Stimulated activated CD8-positive, alpha-beta memory T cell treated with anti-CD3 and anti-CD28 coated beads, Interleukin-4, amount 100 ng/mL, for 1 hour (primary cell): Measurements from ENCODE around the gene ILDR1.

Experiments used
- DNase-seq, 2 donors: peaks; one replicate each; pipeline ENCODE4 v3.0.0-alpha.2; 2020; ENCODE audit warnings: low read depth in 2 of 2, low spot score in 1 of 2

The ILDR1 gene

GRCh38 chr3:122019493-122019892, 2.6 kb downstream of the ILDR1 start:
- DNase-seq = no peak

DNA sequence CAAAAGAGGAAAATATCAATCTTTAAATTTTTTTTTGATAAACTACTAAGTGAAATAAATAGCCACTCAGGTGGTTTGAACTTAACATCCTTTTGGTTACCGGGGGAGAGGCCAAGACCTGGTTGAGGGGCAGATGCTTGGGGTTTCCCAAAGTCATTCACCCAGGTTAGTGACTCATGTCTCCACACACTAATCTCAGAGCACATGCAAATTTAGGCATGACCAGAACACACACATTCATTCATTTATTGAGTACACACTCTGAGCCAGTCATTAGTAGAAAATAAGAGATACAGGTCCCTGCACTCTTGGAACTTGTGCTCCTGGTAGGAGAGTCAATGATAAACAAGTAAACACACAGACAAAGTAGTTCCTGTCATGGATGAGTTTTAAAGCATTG, 7.3 kb downstream of the ILDR1 start:
- no peak for DNase-seq

DNA sequence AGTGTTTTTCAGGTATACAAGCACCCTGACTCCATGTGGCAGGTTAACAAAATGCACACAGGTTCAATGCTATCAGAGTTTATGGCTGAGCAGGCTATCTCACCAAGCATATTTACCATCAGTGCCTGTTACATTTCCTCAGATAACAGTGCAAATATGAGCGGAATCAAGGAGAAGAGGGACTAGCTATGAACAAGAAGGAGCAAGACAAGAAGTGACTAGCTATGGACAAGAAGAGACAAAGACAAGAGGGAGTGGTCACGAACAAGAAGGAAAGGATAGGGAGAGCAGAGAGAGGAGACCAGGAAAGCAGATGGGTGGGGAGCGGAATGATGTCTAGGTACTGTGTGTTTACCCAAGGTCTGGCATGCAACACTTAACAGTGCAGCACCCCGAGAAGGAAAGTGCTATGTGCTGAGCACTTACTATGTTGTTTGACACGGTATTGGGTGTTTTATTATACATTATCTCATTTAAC, 8.6 kb downstream of the ILDR1 start:
- DNase-seq = no peak

DNA sequence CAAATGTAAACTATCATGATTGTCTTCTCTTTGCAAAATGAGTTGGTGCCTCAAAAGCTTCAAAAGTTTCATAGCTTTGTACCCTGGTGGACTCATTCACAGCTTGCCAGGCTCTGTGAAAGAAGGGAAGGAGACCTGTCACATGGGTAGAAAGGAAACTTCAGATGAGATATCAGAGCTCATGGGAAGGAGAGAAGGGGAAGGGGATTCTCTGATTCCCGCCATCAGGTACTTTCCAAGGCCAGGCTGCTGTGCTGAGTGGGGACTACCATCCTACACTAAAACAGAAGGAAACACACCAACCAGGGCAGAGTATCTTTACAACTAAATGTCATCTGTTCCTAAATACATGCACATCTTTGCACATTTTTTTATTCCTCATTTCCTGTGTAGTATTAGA, 9.2 kb downstream of the ILDR1 start:
- no peak for DNase-seq

DNA sequence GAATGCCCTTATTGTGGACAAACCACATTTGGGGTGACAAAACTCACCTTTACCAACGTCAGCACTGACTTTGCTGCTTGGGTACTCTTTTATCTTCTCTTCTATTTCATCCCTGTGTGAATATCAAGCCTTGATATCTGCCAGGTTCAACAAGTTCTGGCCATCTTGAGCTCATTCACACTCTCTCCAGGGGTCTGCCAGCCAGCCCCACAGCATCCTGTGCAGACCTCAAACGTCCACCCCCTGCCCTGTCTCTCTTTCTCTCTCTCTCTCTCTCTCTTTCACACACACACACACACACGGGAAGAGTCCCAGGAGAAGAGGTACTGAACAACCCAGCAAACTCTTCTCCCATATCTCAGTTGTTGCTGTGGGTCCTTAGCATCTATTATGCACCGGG, 10.7 kb downstream of the ILDR1 start:
- no peak for DNase-seq

- DNase-seq = no peak
These were observed 11.5 kb downstream of the ILDR1 start for GRCh38 chr3:122010506-122010905.

DNA sequence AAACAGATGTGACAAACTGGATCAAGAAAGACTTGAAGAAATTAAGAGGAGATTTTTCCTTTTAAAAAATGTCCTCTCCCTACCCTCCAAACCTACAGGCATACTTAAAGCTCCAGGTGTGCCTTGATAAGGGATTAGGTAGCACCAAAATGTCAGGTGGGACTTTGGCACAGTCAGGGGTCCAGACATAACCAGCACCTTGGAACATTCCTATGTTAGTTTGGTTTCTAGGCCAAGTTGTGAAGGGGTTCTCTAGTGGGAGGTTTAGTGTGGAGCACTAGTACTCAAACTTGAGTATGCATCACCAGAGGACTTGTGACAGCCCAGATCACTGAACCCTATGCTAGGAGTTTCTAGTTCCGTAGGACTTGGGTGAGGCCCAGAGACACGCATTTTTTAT, 13.9 kb downstream of the ILDR1 start:
- DNase-seq = no peak

GRCh38 chr3:122006267-122006666, 15.8 kb downstream of the ILDR1 start:
- no peak for DNase-seq

DNA sequence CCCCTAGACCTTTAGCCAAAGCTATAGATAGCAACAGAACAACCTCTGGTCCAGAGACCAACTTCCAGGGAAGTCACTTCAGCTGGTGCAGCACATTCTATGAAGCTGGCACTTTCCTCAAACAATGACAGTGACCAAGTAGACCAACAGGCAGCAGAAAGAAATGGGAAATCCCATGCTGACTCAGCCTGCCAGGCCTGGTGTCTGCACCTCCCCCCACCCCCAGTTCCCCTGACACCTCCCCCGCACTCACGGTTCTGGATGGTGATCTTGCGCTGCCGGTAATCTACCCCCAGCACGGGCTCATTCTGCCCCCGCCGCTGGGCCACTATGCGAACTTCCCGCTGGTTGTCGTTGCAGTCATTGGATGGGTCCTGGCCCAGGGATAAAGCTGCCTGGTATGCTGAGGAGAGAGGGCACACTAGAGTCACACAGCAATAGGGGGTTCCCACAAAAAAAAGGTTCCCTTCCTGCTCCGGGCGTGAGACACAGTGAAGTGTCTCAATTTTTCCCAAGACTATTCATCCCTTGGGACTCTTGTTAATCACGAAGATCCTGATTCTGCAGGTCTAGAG, 17.0 kb downstream of the ILDR1 start:
- DNase-seq = no peak

- DNase-seq = no peak
These were observed 17.9 kb downstream of the ILDR1 start for GRCh38 chr3:122004107-122004506.

DNA sequence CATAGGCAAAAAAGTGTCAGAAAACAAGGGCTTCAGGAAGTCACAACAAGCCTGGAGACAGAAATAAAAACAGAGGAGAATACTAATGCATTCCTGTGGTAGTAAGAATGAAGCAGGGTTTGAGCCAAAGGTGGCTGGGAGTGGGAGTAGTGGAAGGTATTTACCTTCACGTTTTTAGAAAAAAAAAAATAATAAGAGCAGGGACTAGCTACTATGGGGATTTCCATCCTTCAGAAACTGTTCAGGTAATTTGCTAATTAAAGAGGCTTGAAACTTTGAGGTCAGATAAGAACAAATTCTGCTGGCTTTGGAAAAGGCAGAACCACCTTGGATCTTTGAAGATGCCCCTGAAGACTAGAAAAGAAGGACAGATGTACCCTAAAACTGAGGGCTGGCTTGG, 18.4 kb downstream of the ILDR1 start:
- DNase-seq = no peak

GRCh38 chr3:122003112-122003511, 18.9 kb downstream of the ILDR1 start:
- DNase-seq = no peak

GRCh38 chr3:122002611-122003010, 19.4 kb downstream of the ILDR1 start:
- no peak for DNase-seq

DNA sequence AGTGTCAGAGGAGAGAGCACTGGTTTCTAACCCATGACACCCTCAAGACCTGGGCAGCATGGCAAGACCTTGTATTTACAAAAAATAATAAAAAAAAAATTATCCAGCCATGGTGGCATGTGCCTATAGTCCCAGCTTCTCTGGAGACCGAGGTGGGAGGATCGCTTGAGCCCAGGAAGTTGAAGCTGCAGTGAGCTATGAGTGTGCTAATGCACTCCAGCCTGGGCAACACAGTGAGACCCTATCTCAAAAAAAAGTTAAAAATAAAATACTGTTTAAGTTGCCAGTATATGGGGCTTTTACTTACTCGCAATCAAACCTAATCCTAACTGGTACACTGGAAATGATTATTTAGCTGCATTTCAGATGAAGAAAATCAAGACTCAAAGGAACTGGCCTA, 20.2 kb downstream of the ILDR1 start:
- no peak for DNase-seq

- no peak for DNase-seq
These were observed 21.0 kb downstream of the ILDR1 start for GRCh38 chr3:122000936-122001605.

DNA sequence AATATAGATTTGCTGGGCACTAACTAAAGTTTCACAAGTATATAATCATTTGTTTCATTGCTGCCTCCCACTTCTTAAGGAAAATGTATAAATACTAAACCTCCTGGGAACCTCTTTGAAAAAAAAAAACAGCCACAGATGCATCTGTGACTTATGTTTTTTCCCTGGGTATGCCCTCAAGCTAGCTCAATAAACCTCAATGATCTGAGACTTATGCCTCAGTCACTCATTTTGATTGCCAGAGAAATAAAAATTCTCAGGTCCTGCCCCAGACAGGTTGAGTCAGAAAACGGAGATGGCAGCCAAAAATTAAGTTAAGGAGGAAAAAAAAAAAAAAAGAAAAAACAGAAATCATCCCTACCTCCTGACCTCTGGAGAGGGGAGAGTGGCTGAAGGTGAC, 22.1 kb downstream of the ILDR1 start:
- DNase-seq = no peak

GRCh38 chr3:121998611-121999473, 23.2 kb downstream of the ILDR1 start:
- DNase-seq = no peak

GRCh38 chr3:121998030-121998580, 23.9 kb downstream of the ILDR1 start:
- no peak for DNase-seq

- DNase-seq = no peak
These were observed 24.7 kb downstream of the ILDR1 start for GRCh38 chr3:121997372-121997771.

- DNase-seq = no peak
These were observed 25.6 kb downstream of the ILDR1 start for GRCh38 chr3:121996441-121996840.

GRCh38 chr3:121995161-121996137, 26.6 kb downstream of the ILDR1 start:
- DNase-seq = no peak
